HepG2 (cell line): ENCODE data around the gene SYCP2. TPM values are rescaled to one million over a fixed set of nuclear protein-coding genes. Genes with fewer than 3 reads are reported as not detected.
A peak's percentile ranks its signal among the peaks of the same experiment; 100 is the strongest.

Source experiments
- ATAC-seq: fragments of 200-7000 bp; cut with Tn5 transposase; 3 replicates; pipeline ENCODE4 v1.9.1; 2020; ENCODE audit warnings: mild to moderate bottlenecking, moderate library complexity
- BruUV-seq: library from RNA; stranded (reverse); fragments of 400-500 nt; replicated peaks from 2 replicates; lab custom pipeline; 2021; lab: Mats Ljungman, UMichigan
- CTCF ChIA-PET: fragments of 300-600 bp; formaldehyde crosslinking; extraction: SDS; loops from one replicate; lab custom pipeline; 2021; ENCODE audit warnings: low total read pairs, inconsistent platforms, low intra/inter-chr PET ratio; lab: Yijun Ruan, JAX
- POLR2A ChIA-PET: fragments of 350-600 bp; sonication (Branson Sonifier 250); formaldehyde crosslinking; loops from one replicate; lab custom pipeline; 2020; ENCODE audit warnings: antibody characterized with exemption, inconsistent platforms; lab: Yijun Ruan, JAX
- DNase-seq: peaks from one replicate; pipeline ENCODE4 v3.0.0-alpha.2; 2015; ENCODE audit warnings: low spot score
- FAIRE-seq: peaks from 3 replicates; lab custom pipeline; 2011; peaks lifted over from hg19 to GRCh38; lab: Jason Lieb, UNC
- H2AFZ ChIP-seq: one replicate; pipeline ENCODE4 v1.6.1; 2011; ENCODE audit warnings: low read length, inconsistent platforms
- H3K27ac ChIP-seq: fragments of 300-600 bp; 3 replicates; pipeline ENCODE4 v1.8.0; 2011; ENCODE audit warnings: mixed run types, mild to moderate bottlenecking, mixed read lengths, low read length, inconsistent platforms; ENCODE audit not compliant: insufficient read depth; ENCODE audit errors: extremely low read length
- H3K27me3 ChIP-seq, 2 experiments: fragments of 200-600 bp in 1 of 2; 2 replicates in 1 of 2; 3 replicates in 1 of 2; pipeline versions ENCODE4 v1.6.0 to v1.8.0; 2011; ENCODE audit warnings: low read length in 2 of 2, mild to moderate bottlenecking in 2 of 2, moderate library complexity in 2 of 2, inconsistent platforms in 1 of 2; ENCODE audit not compliant: insufficient read depth in 2 of 2, control insufficient read depth in 1 of 2
- H3K36me3 ChIP-seq, 2 experiments: fragments of 200-600 bp in 1 of 2; replicated peaks in 1 of 2; 2 replicates in 1 of 2; 3 replicates in 1 of 2; pipeline versions ENCODE4 v1.5.1 to v1.8.0; 2011; ENCODE audit warnings: low read length in 2 of 2, inconsistent platforms in 1 of 2; ENCODE audit not compliant: insufficient read depth in 2 of 2, control insufficient read depth in 1 of 2
- H3K4me1 ChIP-seq: 2 replicates; pipeline ENCODE4 v1.5.1; 2012; ENCODE audit warnings: low read length, inconsistent platforms; ENCODE audit not compliant: insufficient read depth
- H3K4me2 ChIP-seq: 2 replicates; pipeline ENCODE4 v1.6.0; 2011; ENCODE audit warnings: low read depth, low read length, inconsistent platforms
- H3K4me3 ChIP-seq, 3 experiments: fragments of 200-600 bp in 1 of 3; sonication (generic), shearing (Covaris generic) in 1 of 3; replicated peaks in 1 of 3; 2 replicates each; pipeline ENCODE4 v1.5.1; 2011 to 2016; ENCODE audit warnings: low read length in 3 of 3, inconsistent platforms in 2 of 3, low read depth in 2 of 3, mild to moderate bottlenecking in 2 of 3, control low read depth in 1 of 3, mixed read lengths in 1 of 3; ENCODE audit not compliant: insufficient read depth in 1 of 3
- H3K79me2 ChIP-seq: one replicate; pipeline ENCODE4 v1.6.1; 2011; ENCODE audit warnings: low read length, inconsistent platforms; ENCODE audit not compliant: insufficient read depth
- H3K9ac ChIP-seq: 2 replicates; pipeline ENCODE4 v1.6.0; 2011; ENCODE audit warnings: mild to moderate bottlenecking, low read depth, low read length, inconsistent platforms; ENCODE audit not compliant: insufficient read depth
- H3K9me3 ChIP-seq: 2 replicates; pipeline ENCODE4 v1.5.1; 2012; ENCODE audit warnings: mild to moderate bottlenecking, low read length
- H4K20me1 ChIP-seq: 2 replicates; pipeline ENCODE4 v1.6.0; 2011; ENCODE audit warnings: inconsistent platforms, mild to moderate bottlenecking, low read length, moderate library complexity; ENCODE audit not compliant: insufficient read depth
- MXI1 ChIP-seq: IDR thresholded peaks from 3 replicates; pipeline ENCODE4 v1.6.1; 2012; ENCODE audit warnings: low read depth, low read length, inconsistent platforms, borderline replicate concordance
- NPAS2 ChIP-seq: sonication (generic); formaldehyde crosslinking; IDR thresholded peaks from 2 replicates; pipeline ENCODE4 v1.8.0; 2022; ENCODE audit warnings: mild to moderate bottlenecking, missing genetic modification reagents, borderline replicate concordance
- TFE3 ChIP-seq: IDR thresholded peaks from 2 replicates; pipeline ENCODE4 v1.6.1; 2016
- ZBTB49 ChIP-seq: sonication (generic); formaldehyde crosslinking; IDR thresholded peaks from 2 replicates; pipeline ENCODE4 v1.4.0; 2020; ENCODE audit warnings: missing genetic modification reagents, borderline replicate concordance
- ZNF7 ChIP-seq: IDR thresholded peaks from 2 replicates; pipeline ENCODE4 v1.6.1; 2016; ENCODE audit warnings: missing biosample characterization, missing genetic modification reagents
- ZNF740 ChIP-seq: sonication (generic); formaldehyde crosslinking; IDR thresholded peaks from 2 replicates; pipeline ENCODE4 v1.4.0; 2020; ENCODE audit warnings: missing genetic modification reagents
- ZNF83 ChIP-seq: sonication (generic); formaldehyde crosslinking; IDR thresholded peaks from 2 replicates; pipeline ENCODE4 v1.4.0; 2020; ENCODE audit warnings: missing genetic modification reagents, mild to moderate bottlenecking, borderline replicate concordance
- WGBS: methylation state at CpG from one replicate; pipeline ENCODE4 v1.1.6; 2017; ENCODE audit warnings: low lambda C conversion rate; 5-methylcytosine and 5-hydroxymethylcytosine counted together
- in situ Hi-C: cut with HindIII; loops from 2 replicates; pipeline ENCODE4 v1.10.0; 2017; ENCODE audit warnings: low pct_unique_long_range_greater_than_20kb; ENCODE audit not compliant: extremely low pct_ligation_motif_present
- intact Hi-C: fragments of 100-400 bp; cut with micrococcal nuclease; formaldehyde crosslinking; loops from one replicate; pipeline ENCODE4 v1.10.0; 2022; ENCODE audit not compliant: unreplicated experiment
- polyA plus RNA-seq, 8 experiments: library from polyadenylated mRNA; depleted of rRNA in 3 of 8; stranded (reverse) in 7 of 8; unstranded in 1 of 8; fragments of >200 nt; fragmentation: Illumina TruSeq in 4 of 8; extraction: Trizol in 4 of 8; gene quantifications; 2 replicates each; pipeline versions ENCODE4 v1.2.1 to v1.2.3, GENCODE V29; 2011 to 2016; ENCODE audit warnings: low read depth in 4 of 8, missing spikeins in 1 of 8, mixed read lengths in 1 of 8; ENCODE audit not compliant: insufficient read depth in 1 of 8
- total RNA-seq, 5 experiments: library from RNA; depleted of rRNA; stranded (reverse); fragments of >200 nt; fragmentation: Illumina TruSeq; extraction: Trizol; gene quantifications; 2 replicates each; pipeline ENCODE4 v1.2.3, GENCODE V29; 2016; ENCODE audit warnings: low read depth in 1 of 5

Gene SYCP2
- total and polyA plus RNA-seq, 2 of the 13 experiments (the other 11 are each of a cell fraction or from before 2014, with no cell fraction given) = 0.07 to 0.24 TPM

- TF ChIP-seq ZNF740 (CRISPR knock-in tag) (0 out of 2 replicates have a peak, but pooled peaks have one; percentile 43), NPAS2 (CRISPR knock-in tag) (no peak)
- TF ChIP-seq, all 625 proteins: peak for 1
- ATAC-seq (no peak), FAIRE-seq (no peak), DNase-seq (no peak)
- H3K27me3 ChIP-seq = peaks cover 13 to 44% of the 10 kb centered on the region in 2 experiments
- ChIA-PET CTCF (no interaction called here), POLR2A (no interaction called here)
- H3K4me1 ChIP-seq = no peaks in the 10 kb centered on the region
- H3K9me3 ChIP-seq = no peaks in the 10 kb centered on the region
- no peak overlapping the region for H3K4me3 ChIP-seq
- H4K20me1 ChIP-seq = no peaks in the 10 kb centered on the region; the same call in 1 of the 2 replicates
- no peak overlapping the region for H3K27ac ChIP-seq
- in situ Hi-C loops (no loop called here), intact Hi-C loops (no loop called here)
- no TSS peak for BruUV-seq
- no peaks in the 10 kb centered on the region for H3K79me2 ChIP-seq
- no peaks in the 10 kb centered on the region for H3K36me3 ChIP-seq
- WGBS = 14% methylated on average over 8 of the region's 8 CpGs
- no peak overlapping the region for H3K4me2 ChIP-seq
- no peak overlapping the region for H2AFZ ChIP-seq
- no peak overlapping the region for H3K9ac ChIP-seq
Measured at GRCh38 chr20:59824711-59825562, 108.5 kb downstream of the SYCP2 start.

- DNase-seq = no peak
- ChIA-PET POLR2A (no interaction called here), CTCF (no interaction called here)
- in situ Hi-C loops = no loop called here
- 5% methylated on average over 8 of the region's 8 CpGs for WGBS
- Histone ChIP-seq H3K4me1 (no peaks in the 10 kb centered on the region), H4K20me1 (no peaks in the 10 kb centered on the region; the same call in 1 of the 2 replicates), H3K27ac (no peak overlapping the region), H3K9ac (no peak overlapping the region), H3K4me2 (no peak overlapping the region)
- TF ChIP-seq MXI1 (no peak), TFE3 (CRISPR knock-in tag) (no peak), ZBTB49 (CRISPR knock-in tag) (no peak), ZNF7 (no peak), ZNF83 (CRISPR knock-in tag) (no peak)
- TF ChIP-seq, all 625 proteins: peak for 0
- Histone ChIP-seq H2AFZ (no peak overlapping the region), H3K79me2 (no peaks in the 10 kb centered on the region), H3K4me3 (no peak overlapping the region), H3K36me3 (no peaks in the 10 kb centered on the region), H3K9me3 (no peaks in the 10 kb centered on the region), H3K27me3 (peaks cover 7 to 38% of the 10 kb centered on the region in 2 experiments)
- intact Hi-C loops = no loop called here
- FAIRE-seq (no peak), ATAC-seq (no peak)
- no TSS peak for BruUV-seq
Measured at GRCh38 chr20:59823491-59824259, 109.8 kb downstream of the SYCP2 start.
